HG03064 (cell line): ENCODE measurements around the gene FFAR1.

Experiments used
- ATAC-seq: cut with Tn5 transposase; IDR thresholded peaks from one replicate; pipeline ENCODE4 v1.9.1; 2021; ENCODE audit warnings: low read depth; ENCODE audit not compliant: unreplicated experiment

Gene FFAR1

DNA sequence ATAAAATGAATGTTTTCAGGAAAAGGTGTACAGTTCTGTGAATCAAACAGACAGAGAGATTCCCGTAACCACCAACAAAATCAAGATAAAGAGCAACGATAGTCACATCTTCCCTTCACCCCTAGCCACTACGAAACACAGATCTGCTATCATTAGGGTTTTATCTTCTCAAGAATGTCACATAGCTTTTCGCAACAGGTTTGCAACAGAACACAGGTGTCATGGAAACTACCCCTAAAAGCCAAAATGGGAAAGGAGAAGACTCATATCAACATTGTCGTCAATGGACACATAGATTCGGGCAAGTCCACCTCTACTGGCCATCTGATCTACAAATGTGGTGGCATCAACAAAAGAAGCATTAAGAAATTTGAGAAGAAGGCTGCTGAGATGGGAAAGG lies 34.2 kb downstream of the FFAR1 start:
- ATAC-seq, result no peak

DNA sequence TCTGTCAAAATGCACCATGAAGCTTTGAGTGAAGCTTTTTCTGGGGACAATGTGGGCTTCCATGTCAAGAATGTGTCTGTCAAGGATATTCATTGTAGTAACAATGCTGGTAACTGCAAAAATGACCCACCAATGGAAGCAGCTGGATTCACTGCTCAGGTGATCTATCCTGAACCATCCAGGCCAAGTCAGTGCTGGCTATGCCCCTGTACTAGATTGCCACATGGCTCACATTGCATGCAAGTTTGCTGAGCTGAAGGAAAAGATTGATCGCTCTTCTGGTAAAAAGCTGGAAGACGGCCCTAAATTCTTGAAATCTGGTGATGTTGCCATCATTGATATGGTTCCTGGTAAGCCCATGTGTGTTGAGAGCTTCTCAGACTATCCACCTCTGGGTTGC lies 35.8 kb downstream of the FFAR1 start:
- no peak for ATAC-seq

DNA sequence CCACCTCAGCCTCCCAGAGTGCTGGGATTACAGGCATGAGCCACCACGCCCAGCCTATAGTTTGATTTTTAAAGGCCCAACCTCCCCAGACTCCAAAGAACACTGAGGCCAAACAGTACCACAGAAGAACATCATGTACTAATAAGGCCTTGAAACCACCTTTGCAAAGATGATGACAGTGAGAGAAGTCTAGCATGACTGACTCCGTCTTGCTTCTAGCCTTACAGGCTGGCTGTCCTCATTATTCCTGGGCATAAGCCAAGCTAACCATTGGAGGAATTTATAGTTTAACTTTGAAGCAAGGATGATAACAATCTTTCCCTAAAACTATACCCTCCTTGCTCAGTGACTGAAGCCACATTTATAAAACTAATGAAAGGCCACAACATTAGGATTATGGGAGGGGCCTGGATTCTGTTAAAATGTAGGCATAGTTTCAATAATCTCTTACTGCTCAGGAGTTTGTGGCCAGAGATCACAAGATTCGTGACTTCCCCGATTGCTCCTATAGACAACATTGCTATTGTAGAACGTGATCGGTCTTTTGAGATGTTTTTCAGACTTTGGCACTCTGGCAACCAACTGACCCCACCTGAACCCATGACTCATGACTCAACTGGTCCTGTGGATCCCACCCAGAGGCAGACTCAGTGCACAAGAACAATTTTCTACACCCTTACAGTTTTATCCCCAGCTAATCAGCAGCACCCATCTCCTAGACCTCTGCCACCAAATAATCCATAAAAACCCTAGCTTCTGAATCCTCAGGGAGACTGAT lies 40.8 kb downstream of the FFAR1 start:
- no peak for ATAC-seq

DNA sequence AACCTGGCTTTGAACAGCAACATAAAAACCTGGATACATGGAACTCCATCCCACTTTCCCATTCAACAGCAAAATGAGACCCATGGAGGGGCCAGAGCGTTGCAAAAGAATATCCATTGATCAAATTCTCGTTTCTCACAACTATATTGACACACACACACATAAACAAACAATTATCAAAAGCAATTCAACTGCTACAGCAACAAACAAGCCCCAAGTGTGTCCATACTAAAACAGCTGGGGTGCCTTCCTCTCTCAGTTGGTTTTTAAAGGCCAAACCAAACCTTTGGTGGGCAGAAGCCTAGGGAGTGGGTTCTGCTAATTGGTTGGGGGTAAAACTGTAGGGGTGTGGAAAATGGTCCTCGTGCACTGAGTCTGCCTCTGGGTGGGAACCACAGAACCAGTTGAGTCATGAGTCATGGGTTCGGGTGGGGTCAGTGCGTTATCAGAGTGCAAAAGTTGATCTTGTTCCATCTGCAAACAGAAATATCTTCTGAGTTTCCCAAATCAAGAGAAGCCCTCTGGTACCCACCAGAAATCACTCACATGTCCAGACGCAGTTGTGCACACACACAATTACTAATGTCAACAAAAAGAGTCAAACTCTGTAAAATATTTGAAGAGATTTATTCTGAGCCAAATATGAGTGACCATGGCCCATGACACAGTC lies 41.6 kb downstream of the FFAR1 start:
- ATAC-seq, result no peak

DNA sequence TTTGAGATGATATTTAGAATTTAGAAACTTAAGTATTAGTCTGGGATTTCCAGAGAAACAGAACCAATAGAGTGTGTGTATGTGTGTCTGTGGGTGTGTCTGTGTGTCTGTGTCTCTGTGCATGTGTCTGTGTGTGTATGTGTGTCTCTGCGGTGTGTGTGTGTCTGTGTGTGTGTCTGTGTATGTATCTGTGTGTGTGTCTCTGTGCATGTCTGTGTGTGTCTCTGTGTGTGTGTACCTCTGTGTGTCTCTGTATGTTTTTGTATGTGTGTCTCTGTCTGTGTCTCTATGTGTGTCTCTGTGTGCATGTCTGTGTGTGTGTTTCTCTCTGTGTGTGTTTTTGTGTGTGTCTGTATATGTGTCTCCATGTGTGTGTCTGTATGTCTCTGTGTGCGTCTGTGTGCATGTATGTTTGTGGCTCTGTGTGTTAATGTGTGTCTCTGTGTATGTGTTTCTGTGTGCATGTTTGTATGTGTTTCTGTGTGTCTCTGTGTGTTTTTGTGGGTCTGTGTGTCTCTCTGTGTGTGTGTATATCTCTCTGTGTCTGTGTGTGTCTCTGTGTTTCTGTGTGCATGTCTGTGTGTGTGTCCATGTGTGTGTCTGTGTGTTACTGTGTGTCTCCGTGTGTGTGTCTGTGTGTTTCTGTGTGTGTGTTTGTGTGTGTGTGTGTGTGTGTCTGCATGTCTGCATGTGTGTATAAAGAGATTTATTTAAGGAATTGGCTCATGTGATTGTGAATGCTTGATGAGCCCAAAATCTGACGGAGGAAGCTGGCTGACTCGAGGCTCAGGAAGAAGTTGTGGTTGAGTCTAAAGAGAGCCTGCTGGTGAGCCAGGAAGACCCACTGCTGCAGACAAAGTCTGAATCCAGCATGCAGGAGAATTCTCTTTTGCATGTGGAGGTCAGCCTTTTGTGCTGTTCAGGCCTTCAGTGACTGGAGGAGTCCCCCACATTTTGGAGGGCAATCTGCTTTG lies 45.3 kb downstream of the FFAR1 start:
- ATAC-seq, result no peak

DNA sequence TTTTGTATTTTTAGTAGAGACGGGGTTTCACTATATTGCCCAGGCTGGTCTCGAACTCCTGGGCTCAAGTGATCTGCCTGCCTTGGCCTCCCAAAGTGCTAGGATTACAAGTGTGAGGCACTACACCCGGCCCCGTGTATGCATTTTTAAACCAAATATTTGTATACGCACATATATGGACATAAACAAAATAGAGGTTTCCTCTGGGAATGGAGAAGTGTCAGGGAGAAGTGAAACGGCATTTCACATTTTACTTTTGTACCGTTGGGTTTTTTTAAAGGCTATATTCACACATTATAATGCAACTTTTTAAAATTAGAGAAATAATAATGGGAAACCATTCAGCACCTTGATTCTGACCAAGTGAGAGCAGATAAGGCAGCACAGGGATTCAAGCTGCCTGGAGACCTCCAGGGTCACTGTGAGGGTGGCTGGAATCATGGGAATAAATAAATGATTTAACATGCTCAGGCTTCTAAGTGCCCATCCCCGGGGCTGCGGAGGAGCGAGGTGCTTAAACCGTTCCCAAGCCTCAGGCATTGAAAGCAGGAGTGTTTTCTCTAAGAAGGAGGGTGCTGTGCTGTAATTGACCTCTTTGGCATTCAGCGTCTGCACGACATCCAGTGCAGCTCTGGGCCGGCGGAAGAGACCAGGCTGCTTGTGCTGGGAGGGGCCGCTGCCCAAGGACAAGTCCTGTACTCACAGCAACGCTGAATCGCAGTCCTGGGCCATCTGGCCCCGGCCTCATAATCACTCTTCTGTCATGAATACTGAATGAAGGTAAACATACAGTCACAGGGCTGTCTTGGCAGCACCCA lies 47.9 kb downstream of the FFAR1 start:
- no peak for ATAC-seq

DNA sequence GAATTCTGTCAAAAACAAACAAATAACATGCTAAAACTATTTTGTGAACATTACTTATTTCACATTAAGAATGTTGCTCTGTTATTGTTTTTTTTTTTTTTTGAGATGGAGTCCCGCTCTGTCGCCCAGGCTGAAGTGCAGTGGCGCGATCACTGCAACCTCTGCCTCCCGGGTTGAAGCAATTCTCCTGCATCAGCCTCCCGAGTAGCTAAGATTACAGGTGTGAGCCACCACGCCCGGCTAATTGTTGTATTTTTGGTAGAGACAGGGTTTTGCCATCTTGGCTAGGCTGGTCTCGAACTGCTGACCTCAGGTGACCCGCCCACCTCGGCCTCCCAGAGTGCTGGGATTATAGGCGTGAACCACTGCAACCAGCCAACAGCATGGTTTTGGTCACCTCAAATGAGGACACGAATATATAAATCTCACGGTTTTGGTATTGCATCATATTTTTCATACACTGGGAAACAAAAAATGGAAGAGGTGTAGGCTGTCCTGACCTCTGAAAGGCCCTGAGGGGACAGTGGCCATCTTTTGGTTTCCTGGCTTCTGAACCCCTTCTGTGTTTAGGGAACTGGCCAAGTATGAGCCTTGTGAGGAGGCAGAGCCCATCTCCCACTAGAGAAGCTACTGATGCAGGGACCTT lies 48.7 kb downstream of the FFAR1 start:
- ATAC-seq, result no peak

DNA sequence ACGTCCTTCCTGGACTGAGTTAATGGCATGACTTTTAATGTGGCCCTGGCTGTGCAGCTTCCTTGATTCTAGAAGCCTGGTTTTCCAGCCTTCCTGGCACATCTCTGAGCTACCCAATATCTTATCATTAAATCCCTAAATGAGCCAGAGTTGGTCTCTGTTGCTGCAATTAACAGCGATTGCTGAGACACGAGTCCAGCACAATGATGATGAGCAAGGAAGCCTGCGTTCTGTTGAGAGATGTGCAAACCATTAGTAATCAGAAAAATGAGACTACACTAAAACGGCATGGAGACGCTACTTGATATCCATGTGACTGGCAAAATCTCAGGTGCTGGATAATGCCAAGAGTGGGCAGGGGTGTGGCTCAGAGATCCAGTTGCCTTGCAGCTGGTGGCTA lies 49.4 kb downstream of the FFAR1 start:
- no peak for ATAC-seq
